COLO668 (cell line): ENCODE data around the gene CYTH4.

Experiments
- DNase-seq: peaks from one replicate; lab custom pipeline; 2025; ENCODE audit not compliant: unreplicated experiment; lab: John Stamatoyannopoulos, UW

Gene CYTH4

DNA sequence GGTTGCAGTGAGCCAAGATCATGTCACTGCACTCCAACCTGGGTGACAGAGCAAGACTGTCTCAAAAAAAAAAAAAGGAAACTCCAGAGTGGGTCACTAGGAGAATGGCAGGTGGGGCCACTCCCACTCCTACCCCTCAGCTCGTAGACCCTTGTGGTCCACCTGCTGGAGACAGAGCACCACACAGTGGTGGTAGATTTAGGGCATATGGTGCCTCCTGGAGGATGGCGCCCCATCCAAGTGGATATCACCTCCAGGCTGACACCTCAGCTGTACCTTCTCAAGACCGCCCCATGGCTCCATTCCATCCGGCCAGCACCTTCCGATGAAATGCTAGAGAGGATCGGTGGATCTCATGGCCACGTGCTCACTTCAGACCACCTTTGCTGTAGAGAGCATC lies 6.2 kb downstream of the CYTH4 start:
- DNase-seq: no peak

DNA sequence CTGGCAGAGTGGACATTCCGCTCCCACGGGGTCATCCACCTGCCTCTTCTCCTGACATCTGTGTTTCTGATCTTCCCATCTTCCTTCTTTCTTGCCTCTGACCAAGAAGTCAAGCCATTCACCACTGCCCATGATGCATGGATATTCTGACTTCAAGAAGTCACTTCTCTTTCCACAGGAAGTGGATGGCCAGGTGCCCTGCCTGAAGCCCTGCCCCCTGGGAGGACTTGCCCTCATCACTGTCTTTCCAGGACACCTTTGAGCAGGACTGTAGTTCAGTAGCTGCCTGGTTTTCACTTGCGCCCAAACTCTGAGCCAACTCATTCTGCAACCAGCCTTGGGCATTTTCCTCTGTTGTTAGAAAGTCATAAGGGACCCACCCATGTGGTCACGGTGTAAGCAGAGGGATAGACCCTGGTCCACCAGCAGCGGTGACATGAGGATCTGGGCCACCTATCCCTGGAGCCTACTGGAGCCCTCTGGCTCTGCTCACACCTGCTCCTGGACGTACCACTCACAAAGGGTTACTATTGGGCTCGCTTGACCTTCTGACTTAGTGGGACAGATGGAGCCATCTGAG lies 6.9 kb downstream of the CYTH4 start:
- DNase-seq: no peak

DNA sequence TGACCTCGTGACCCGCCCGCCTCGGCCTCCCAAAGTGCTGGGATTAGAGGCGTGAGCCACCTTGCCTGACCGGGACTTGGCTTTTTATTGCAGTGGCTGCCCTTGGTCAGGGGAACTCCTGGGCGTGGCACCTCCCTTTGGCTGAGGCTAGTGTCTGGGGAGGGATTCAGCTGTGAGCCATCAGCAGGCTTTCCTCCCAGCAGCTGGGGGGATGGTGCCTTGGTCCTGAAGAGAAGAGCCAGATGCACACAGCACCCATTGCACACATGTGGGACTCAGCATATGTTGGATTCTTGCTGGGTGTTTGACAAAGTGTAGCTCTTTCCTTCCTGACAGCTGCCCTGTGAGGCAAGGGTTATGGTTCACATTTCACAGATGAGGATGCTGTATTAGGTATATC lies 8.4 kb downstream of the CYTH4 start:
- DNase-seq: no peak

DNA sequence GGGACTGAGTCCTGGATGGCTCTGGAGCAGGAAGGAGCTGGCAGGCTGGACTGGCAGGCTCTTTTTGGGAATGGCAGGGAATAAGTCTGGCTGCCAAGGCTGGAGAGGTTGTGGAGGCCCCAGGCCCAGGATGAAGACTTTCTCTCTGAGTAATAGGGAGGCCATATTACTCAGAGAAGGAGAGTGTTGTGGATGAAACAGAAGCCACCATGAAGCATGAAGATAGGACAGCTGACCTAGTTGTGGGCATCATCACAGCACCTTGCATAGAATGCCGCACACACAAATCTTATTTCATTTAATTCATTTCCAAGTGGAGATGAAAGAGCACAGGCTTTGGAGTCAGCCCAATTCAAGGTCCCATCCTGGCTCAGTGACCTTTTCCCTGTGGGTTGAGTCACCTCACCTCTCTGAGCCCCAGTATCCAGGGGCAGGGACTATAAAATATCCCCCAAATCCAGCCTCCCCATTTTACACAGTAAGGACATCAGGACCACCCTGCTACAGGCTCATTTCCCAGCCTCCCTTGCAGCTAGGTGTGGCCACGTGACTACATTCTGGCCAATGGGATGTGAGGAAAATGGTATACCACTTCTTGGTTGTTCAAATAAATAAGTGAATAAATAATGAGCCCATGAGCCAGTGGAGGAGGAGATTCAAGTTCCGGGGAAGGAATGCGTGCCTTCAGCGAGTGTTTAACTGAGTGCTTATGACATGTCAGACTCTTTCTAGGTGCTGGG lies 9.4 kb downstream of the CYTH4 start:
- no peak for DNase-seq

DNA sequence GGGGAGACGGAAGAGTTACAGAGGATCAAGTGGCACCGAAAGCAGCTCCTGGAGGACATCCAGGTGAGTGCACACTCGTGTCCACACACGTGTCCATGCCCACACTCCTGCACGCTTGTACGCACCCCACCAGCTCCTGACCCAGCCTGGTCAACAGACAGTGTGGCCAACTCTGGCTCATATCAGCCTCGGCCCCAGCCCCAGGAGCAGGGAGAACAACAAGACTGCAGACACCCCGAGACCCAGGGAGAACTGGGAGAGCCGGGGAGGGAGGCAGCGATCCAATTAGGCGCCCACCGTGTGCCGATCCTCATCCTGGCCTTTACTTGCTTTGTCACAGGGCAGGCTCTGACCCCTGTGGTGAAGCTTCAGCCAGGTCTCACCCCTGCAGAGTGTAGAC lies 10.3 kb downstream of the CYTH4 start:
- DNase-seq: no peak

DNA sequence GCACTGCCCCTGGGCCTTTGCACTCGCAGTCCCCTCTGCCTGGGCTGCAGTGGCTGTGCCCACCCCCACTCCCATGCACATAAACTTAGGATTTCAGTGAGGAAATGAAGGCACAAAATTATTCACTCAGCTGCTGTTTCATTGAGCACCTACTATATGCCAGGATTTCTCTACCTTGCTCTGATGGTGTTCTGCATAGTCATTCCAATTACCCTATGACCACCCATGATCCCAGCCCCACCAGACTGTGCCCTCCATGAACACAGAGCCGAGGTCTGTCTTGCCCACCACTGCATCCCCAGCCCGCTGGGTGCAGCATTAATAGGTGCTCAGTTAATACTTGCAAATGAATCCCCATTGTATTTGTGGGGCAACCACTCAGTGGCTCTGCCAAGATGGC lies 10.9 kb downstream of the CYTH4 start:
- DNase-seq: no peak

DNA sequence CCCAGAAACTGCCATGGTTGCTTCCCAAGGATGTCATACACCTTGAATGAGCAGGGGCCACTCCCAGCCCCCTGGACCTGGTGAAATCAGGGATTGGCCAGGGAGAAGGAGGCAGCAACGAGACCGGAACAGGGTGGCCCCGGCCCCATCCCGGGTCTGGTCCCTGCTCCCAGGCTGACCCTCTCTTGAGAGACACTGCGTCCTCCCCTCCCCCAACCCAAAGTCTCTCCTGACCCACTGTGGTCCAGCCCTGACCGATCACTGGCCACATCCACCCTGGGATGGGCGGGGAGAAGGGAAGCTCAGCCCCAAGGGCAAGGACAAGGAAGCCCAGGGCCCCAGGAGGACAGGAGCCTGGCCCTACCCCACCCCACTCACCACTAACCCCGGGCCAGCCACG lies 12.4 kb downstream of the CYTH4 start:
- DNase-seq: no peak

DNA sequence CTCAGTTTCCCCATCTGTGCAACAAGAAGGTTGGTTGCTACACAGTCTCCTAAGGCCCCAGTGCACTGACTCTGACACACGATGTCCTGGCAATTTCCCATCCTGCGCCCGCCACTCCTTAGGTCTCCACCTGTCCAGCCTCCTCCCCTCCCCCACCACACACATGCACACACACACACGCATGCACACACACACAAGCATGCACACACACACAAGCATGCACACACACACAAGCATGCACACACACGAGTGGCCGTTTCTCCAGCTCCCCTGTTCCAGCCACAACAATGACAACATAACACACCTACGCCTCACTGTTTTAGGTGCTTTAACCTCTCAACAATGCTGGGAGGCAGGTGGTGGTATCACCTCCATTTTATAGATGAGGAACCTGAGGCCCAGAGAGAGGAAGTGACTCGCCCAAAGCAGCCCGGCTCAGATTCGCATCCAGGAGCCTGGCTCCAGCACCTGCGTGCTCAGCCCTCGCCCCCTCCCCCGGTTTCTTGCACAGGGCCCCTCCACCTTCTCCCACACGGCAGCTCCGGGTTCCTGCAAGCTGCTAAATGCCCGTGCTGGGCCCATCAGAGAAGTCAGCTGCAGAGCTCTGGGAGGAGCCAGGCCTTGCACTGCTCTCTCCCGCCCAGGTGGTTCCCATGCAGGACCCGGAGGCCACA lies 13.0 kb downstream of the CYTH4 start:
- DNase-seq: no peak

DNA sequence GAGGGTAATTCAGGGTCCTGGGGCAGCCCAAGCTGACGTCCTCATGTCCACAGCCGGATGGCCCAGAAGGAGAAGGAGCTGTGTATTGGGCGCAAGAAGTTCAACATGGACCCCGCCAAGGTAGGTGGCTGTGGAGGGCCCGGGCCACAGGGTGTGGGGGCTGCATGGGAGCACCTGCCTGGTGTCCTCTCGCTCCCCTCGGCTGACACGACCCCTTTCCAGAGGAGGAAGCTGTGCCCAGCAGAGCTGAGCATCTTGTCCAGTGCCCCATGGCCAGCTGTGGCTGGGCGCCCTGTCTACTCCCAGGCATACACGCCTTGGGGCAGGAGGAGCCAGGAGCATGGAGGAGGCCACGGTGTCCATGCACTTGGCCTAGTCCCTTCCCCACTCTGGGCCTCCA lies 13.6 kb downstream of the CYTH4 start:
- no peak for DNase-seq

DNA sequence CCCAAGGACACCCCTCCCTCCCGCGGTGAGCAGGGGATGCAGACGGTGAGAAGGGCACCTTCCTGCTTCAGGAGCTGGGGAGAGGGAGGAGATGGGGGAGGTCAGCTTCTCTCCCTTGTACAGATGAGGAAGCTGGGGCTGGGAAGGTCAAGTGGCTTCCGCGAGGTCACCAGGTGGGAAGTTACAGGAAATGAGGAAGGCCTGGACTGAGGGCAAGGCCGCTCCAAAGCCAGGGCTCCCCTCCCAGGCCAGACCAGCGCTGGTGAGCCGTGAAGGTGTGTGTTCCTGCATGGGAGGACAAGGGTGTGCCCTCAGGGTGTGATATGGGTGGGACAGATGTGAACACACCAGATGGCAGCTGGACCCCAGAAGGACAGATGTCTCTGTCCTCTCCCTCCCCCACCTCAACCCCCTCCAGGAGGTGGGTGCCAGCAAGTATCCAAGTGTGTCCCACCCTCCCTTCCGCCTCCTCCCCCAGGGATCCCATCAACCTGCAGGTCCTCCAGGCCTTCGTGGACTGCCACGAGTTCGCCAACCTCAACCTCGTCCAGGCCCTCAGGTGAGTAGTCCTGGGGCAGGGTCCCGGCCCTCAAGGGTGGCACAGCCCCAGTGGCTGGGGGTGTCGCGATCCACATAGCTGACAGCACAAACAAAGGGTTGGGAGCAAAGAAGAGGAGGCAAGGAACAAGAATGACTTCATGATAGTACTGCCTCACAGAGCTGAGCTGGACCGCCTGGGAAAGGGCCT lies 16.6 kb downstream of the CYTH4 start:
- DNase-seq: no peak

DNA sequence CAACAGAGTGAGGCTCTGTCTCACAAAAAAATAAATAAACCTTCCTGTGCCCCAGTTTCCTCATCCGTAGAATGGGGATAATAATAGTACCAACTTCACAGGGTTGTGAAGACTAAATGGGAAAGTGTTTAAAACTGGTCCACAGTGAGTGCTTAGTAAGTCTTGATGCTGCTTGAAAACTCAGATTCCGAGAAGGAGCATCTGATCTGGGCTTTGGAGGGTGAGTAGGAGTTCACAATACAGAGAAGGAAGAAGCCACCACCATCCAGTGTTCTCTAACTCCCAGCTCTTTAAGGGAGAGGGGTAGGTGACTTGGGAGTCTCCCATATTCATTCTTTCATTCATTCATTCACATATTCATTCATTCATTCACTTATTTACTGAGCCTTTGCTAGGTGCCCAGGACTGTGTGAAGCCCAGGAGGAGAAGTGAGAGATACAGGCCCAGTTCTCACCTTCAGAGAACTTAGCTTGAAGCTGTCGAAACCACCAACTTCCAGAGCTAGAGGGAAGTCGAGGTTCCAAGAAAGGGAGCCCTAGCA lies 17.7 kb downstream of the CYTH4 start:
- DNase-seq: no peak

DNA sequence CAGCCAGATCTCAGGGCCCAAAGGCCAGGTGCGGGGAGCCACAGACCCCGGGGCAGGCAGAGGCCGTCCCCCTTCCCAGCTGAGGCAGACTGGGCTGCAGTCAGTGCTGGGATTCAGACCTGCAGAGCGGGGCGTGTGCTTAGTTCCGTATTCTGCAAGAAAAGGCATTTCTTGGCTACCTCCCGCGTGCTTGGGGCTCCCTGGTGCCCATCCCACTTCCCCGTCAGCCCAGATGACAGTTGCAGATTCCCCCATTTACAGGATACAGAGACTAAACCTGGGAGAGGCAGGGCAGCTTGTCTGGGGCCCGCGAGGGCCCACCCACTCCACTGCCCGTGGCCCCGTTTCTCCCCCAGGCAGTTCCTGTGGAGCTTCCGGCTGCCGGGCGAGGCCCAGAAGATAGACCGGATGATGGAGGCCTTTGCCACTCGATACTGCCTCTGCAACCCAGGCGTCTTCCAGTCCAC lies 18.3 kb downstream of the CYTH4 start:
- DNase-seq: no peak

DNA sequence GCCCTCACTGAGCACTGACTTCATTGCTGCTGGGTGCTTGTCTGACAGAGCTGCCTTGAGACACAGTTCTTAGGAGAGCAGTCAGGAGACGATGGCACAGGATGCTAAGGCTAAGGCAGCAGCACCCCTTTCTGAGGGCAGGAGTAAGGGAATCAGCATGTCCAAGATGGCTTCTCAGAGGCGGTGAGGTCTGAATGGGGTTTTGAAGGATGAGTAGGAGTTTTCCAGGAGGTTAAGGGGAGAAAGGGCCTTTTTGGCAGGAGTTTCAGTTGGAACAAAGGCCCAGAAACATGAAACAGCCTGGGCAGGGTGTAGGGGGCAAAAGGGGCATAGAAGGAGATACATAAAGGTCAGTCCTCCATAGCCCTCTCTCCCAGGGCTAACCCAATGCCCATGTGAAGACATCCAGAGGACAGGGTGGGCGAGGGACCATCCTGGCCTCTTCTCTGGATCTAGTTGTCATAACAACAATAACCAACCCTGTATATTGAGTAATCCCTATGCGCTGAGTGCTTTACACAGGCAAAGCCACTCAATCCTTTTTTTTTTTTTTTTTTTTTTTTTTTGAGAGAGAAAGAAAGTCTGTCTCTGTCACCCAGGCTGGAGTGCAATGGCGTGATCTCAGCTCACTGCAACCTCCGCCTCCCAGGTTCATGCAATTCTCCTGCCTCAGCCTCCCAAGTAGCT lies 19.0 kb downstream of the CYTH4 start:
- no peak for DNase-seq

DNA sequence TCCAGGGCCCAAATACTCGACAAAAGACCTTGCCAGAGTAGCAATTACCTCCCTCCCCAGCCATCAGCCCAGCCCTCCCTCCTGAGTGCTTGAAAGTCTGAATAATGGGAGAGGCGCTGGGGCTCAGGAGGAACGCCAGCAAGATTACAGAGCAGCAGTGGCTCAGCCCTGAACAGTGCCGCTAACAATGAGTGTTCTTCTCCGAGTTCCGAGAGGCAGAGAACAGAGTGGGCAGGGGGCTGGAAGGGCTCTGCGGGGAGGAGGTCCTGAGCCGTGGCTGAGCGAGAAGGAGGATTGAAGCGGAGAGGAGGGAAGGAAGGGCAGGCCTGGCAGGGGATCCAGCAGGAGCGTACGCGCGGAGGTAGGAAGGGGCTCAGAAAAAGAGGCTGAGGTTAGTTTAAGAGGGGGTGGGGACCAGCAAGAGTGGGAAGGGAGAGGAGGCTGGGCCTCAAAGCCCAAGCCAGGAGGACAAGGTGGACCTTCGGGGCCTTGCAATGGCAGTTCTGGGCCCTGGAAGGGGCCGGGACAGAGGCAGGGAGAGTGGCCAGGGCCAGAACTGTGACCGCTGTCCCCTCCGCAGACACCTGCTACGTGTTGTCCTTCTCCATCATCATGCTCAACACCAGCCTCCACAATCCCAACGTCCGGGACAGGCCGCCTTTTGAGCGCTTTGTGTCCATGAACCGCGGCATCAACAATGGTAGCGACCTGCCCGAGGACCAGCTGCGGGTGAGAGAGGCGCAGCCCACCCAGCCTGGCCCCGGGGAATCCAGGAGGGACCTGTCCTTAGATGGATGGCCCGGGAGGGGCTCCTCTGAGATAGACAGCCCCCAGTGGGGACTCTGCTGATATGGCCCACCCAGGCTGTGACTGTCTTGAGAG lies 20.6 kb downstream of the CYTH4 start:
- DNase-seq: no peak

DNA sequence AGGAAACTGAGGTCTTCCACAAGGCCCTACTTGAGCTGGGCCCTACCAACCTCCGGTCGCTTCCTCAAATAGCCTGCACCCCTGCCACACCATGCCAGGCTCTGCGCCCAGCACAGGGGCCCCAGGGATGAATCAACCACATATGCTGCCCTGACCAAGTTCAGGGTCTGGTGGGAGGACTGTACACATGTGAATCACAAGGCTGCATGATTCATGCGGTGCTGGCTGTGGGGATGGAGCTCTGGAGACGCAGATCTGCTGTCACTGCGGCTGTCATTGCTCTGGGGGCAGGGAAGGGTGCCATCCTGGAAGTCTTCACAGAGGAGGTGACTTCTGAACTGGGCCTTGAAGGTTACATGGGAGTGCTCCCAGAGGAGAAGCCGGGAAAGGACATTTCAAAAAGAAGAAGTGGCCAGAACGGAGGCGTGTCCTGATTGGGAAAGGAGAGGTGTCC lies 21.5 kb downstream of the CYTH4 start:
- no peak for DNase-seq

DNA sequence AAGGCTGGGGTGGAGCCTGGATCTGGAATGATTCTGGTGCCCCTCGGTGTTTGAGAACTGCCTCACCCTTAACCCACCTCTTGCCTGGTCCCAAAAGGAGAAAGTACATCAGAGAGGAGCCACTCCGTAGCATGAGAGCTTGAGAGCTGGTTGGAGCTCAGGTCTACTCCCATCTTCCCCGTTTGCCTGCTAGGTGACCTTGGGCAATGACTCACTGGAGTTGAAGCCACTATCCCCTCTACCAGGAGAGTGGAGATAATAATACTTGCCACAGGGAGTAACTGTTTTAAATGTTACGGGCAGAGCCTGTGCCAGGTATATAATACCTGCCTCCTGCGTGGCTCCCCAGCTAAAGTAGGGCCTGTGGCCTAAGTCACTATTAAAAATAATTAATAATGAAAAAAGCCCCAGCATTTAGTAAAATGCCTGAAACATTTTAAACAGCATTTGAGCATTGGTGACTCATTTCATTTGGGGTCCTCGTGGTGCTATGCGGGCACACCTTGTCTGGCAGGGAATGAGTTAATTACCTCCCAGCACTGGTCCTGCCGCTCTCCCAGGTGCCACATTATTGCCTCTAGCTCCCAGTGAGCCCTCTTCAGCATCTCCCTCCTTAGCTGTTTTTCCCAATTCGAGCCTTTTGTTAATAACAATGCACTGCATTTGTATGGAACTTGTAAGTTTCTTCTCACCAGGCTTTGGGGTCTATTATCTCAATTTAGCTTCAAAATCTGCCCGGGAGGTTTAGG lies 22.5 kb downstream of the CYTH4 start:
- no peak for DNase-seq

DNA sequence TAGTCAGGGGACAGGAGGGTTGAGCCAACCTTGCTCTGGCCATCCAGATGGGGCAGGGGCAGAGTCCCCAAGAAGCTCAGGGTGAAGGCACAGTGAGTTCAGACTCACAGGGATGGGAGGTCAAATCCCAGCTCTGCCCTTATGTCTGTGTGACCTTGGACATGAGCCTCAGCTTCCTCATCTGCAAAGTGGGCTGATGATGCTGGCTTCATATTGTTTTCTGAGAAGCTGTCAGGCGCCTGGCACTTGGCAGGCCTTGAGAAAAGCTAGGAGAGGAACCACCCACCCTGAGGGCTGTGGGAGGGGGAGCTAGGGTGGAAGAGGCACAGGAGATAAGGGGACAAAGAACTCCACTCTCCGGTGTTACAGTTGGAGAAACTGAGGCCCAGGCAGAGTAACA lies 23.6 kb downstream of the CYTH4 start:
- no peak for DNase-seq

DNA sequence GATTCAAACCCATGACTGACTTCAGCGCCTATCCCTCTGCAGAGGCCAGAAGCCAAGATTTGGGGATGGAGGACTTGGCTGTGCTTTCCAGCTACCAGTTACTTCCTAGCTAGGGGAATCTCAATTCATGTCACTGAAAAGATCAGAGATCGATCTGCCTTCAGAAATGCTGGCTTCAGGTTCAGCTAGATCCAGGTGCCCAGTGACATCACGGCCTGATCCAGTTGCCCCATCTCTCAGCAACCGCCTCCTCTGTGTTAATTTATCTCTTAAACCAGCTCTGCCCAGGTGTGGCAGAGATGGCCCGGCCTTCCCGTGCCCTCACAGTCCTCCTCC lies 24.2 kb downstream of the CYTH4 start:
- DNase-seq: no peak
